ENCODE results near the gene PDE4B.
"Not testable (repeated sequence)": the region's sequence is repeated elsewhere in the genome, so short reads cannot be mapped to it uniquely, and the experiment has no call there.

The PDE4B gene

GRCh38 chr1:66312271-66312990 is 519.7 kb downstream of the PDE4B start:
- DNase-seq (ENCODE audit: low read depth): no peak

GRCh38 chr1:66313429-66313828 is 520.7 kb downstream of the PDE4B start:
- DNase-seq (ENCODE audit: low read depth): no peak

DNA sequence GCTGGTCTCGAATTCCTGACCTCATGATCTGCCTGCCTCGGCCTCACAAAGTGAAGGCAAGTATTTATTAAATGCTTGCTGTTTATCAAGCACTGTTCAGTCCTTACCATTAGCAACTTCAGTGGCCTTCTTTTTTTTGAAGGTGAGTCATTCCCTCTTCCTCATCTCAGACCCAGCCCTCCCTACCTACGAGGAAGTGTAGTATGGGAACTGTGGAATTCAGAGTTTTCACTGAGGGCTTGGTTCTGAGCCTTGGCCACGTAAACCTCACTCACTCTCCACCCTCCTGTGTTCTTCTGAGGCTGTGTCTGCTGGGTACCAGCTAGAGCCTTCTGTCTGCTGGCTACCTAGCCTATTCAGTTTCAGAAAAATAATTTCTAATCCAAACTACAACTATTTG is 523.0 kb downstream of the PDE4B start:
- no peak for DNase-seq (ENCODE audit: low read depth)

DNA sequence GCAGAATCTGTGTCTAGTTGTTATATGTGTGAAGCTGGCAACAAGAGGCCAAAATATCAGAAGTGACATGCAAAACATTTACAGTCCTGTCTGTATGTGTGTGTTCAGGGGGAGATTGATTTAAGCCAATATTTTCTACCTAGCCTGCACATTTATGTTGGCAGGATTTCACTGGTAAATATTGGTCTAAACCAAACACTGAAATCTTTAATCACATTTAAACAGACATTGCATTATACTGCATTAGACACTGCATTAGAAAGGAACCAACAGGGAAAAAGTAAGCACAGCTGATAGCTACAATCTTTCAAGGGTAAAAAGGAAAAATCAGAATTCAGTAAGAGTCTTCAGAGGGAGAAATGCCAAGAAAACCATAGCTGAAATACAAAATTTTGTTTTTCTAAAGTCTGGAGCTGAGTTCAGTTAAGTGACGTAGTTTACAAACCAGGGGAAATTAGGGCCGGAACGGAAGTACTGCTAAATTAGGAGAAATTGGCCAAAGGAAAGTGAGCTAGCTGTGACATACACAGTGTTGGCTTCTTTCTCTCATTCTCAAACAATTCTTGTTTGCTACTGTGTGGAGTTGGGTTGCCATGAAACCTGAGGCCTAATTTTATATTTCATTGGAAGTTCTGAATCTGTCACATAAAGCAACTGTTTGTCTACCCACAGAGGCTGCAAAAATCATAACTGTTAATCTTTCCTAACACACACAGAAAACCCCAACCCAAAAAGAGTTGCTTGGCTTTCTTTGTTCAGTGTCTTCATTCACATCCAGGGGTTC is 524.0 kb downstream of the PDE4B start:
- peak; percentile 68 for DNase-seq (ENCODE audit: low read depth)

GRCh38 chr1:66317248-66317515 is 524.5 kb downstream of the PDE4B start:
- no peak for DNase-seq (ENCODE audit: low read depth)

- DNase-seq (ENCODE audit: low read depth): no peak
These were observed 527.5 kb downstream of the PDE4B start for GRCh38 chr1:66320231-66320630.

DNA sequence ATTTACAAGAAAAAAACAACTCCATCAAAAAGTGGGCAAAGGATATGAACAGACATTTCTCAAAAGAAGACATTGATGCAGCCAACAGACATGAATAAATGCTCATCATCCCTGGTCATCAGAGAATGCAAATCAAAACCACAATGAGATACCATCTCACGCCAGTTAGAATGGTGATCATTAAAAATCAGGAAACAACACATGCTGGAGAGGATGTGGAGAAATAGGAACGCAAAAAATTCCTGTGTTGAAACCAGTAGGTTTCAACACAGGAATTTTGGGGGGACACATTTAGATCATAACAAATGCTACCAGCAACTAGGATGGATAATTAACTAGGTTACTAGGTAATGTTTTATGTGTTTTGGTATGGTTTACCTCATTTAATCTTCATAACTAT is 529.8 kb downstream of the PDE4B start:
- not testable (repeated sequence) for DNase-seq (ENCODE audit: low read depth)

DNA sequence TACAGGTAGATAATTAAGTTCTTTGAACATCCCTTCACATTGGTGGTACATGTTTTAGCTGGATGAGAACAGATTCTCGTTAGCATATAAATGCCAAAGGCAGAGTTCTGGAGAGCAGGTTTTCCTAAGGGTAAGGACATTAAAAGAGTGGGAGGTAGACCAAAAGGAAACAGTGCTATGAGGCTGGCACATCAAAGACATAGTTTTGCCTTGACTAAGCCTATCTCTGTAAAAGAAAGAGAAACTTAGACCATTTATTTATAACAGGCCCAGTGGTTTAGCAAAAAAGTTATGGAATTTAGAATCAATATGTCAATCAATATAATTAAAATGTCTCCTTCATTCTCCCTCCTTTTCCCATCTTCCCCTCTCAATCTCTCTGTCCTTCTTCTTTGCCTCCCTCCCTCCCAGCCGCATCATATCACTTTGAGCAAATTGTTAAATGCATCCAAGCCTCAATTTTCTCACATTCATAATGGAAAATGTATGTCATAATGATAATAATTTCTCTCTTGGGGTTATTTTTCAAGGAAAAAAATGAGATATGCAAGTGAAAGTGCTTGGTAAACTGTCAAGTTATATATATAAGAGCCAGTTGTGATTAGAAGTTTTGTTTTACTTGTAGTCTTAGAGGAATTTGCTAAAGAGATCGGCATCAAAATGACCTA is 531.4 kb downstream of the PDE4B start:
- no peak for DNase-seq (ENCODE audit: low read depth)

DNA sequence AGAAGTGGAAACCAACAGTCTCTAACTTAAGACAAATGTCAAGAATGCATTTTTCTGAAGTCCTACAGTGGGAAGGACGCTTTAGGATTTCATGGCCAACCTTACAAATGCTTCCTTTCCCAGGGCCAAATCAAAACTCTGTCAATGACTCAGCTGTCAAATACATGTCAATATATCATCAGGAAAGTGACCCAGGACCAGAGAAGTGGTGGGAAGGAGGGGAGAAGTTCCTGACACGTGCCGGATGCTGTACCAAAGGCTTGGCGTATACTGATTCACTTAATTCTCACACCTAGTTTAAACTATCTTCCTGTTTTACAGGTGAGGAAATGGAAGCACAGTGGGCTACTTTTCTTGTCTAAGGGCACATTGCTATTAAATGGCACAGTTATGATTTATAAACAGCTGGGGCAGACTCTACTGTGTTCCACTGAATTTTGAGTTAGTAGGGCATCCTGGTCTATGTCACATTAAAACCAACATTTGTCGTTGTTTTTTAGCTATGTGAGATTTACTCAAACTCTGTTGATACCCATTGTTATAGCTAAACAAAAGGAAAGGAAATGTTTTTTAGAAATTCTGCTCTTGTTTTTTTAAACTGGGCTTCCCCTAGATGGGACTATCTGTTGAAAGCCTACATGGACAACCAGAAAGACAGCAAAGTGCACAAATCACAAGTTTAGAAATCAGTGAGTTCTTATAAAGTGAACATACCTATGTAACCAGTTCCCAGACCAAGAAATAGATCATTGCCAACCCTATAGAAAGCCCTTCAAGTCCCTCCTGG is 533.1 kb downstream of the PDE4B start:
- DNase-seq (ENCODE audit: low read depth): no peak

DNA sequence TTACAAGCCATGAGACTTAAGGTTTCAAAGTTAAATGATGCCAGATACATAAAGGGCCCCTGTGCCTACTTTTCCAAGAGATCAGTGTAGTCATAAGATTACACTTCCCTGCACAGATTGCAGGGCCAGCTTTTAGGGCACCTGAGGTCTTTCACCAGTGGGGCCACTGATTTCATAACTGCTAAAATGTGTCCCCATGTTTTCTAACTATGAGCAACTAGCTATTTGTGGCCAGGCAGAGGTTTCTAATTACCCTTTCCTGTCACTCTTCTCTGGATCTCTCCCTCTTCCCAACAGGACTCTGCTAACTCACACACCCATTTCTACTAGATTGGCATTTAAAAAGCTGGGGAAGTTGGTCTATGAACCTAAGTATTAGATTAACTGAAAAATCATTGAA is 534.2 kb downstream of the PDE4B start:
- no peak for DNase-seq (ENCODE audit: low read depth)

DNA sequence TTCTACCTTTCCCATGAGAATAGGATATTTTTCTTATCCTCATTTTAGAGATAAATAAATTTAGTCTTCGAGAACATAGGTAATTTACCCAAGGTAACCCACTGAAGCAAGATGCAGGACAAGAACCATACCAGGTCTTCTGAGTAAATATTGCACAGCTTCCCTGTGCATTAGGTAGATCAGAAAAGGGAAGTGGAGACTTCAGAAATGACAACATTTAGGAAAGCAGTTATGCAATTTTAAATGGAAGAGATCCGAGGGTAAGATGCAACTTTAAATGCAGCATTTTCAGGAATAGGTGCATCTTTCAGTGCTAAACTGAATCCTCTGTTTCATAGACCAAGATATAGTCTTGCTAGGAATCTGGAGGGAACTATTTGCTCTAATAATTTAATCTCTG is 534.9 kb downstream of the PDE4B start:
- no peak for DNase-seq (ENCODE audit: low read depth)

DNA sequence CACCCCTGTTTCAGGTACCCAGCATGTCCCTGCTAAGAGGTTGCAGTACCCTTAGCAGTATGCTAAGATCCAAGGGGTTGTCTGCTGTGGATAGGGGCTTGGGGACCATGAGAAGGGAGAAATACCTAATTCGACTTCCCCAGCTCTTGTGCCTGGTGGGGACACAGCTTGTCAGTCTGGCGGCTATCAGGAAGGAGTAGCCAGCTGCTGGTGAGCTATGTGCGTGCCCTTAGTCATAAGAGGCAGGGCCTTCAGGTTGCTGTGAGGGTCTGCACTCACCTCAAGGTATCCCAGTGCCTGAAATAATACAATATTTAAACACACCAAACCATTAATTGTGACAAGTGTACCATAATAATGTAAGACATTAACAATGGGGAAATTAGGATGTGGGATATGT is 536.2 kb downstream of the PDE4B start:
- no peak for DNase-seq (ENCODE audit: low read depth)

DNA sequence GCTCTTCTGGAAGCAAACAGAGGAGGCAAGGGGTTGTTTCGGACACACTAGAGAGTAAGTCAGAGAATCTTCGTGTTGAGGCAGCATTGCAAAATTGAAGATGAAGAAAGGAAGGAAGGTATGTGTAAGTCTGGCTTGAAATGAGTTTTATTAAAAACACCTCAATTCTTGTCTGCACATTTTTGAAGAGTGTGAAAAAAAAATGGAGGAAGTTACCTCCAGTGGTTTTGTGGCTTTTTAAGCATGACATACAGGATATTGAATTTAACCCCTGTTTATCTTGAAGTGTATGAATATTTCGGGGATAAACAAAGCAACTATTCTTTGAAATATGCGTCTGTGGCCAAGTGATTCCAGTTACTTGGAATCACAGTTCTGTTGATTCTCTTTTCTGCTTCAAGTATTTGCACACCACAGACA is 538.0 kb downstream of the PDE4B start:
- DNase-seq (ENCODE audit: low read depth): no peak

DNA sequence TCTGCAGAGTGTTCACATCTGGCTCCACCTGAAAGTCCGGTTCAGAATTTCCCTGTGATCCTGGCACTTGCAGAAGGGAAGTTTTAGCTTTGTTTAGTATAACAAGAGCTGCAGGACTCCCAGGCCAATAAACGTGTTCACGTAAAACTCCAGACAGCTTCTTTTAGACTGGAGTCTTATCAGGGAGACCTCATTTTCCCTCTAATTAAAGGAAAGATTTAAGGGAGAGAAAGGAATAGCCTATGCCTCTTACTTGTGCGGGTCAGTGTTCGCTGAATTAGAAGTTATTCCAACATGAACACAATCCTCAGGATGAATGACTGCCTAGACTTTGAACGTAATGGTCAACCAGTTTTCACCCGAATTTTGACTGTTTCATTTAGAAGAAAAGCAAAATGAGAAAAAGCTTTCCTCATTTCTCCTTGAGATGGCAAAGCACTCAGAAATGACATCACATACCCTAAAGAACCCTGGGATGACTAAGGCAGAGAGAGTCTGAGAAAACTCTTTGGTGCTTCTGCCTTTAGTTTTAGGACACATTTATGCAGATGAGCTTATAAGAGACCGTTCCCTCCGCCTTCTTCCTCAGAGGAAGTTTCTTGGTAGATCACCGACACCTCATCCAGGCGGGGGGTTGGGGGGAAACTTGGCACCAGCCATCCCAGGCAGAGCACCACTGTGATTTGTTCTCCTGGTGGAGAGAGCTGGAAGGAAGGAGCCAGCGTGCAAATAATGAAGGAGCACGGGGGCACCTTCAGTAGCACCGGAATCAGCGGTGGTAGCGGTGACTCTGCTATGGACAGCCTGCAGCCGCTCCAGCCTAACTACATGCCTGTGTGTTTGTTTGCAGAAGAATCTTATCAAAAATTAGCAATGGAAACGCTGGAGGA is 539.2 kb downstream of the PDE4B start:
- DNase-seq (ENCODE audit: low read depth): peak; percentile 56

DNA sequence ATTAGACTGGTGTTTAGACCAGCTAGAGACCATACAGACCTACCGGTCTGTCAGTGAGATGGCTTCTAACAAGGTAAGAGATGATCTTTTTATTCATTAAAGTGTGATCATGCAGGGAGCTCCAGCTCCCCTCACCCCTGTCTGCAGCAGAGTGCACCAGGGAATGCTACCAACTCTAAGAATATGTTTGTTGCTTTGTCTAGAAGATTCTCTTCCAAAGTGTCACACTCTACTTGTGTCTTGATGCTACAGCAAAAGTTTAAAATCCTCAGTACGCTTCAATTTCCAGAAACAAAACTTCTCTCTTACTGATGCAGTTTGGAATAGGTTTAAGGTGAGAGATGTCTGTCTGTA is 539.8 kb downstream of the PDE4B start:
- no peak for DNase-seq (ENCODE audit: low read depth)

GRCh38 chr1:66333466-66334199 is 540.9 kb downstream of the PDE4B start:
- no peak for DNase-seq (ENCODE audit: low read depth)

DNA sequence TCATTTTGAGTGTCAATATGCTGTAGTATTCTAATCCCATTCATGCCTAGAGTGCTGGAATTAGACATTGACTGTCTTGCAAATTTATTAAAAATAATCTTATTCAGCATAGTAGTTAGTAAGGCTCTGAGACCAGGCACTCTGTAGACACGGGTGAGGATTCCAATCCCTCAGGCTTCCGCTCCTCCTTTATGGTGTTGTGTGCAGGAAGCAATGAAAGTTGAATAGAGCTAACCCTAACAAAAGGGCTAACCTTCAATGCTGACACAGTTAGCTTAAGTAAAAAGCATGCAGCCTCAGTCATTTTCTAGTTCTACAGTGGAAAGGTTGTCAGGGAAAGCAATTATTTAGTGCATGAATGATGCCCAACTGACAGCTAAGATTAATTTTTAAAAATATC is 541.6 kb downstream of the PDE4B start:
- no peak for DNase-seq (ENCODE audit: low read depth)

DNA sequence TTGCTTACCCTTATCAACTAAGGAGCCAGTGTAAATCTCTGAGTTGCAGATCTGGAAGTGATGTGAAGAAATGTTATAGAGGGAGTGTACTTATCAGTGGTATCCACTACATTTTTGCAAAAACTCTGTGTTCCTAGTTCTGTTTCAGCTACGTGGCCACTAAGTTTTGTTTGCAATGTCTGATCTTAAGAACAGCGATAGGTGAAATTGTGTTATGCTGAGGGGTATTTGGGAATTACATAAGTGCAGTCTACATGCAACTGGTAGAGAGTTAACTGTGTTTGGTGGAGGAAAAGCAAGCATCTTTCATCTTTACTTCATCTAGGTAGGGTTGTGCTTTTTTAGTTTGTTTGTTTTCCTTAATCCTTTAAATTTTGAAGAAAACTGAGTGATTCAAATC is 542.4 kb downstream of the PDE4B start:
- no peak for DNase-seq (ENCODE audit: low read depth)

GRCh38 chr1:66335859-66336640 is 543.4 kb downstream of the PDE4B start:
- peak; percentile 37 for DNase-seq (ENCODE audit: low read depth)

GRCh38 chr1:66336641-66336990 is 543.9 kb downstream of the PDE4B start:
- no peak for DNase-seq (ENCODE audit: low read depth)

Measured in stromal cell of bone marrow (primary cell).